K562 (cell line): ENCODE results near the gene DNAJC30. TPM values are rescaled to one million over a fixed set of nuclear protein-coding genes. Genes with fewer than 3 reads are reported as not detected.

Source experiments
- DDX20 ChIP-seq: fragments of 450-650 bp; IDR thresholded peaks from 2 replicates; pipeline ENCODE4 v1.6.1; 2016; ENCODE audit warnings: missing genetic modification characterization, low read depth, mild to moderate bottlenecking, missing compliant biosample characterization, moderate library complexity
- KAT7 ChIP-seq: sonication (generic); formaldehyde crosslinking; IDR thresholded peaks from 2 replicates; pipeline ENCODE4 v1.8.0; 2022; ENCODE audit warnings: missing genetic modification reagents, mild to moderate bottlenecking, borderline replicate concordance
- LCOR ChIP-seq: sonication (generic); formaldehyde crosslinking; IDR thresholded peaks from 2 replicates; pipeline ENCODE4 v1.8.0; 2022; ENCODE audit warnings: mild to moderate bottlenecking, missing genetic modification reagents
- PRMT5 ChIP-seq: sonication (generic); formaldehyde crosslinking; IDR thresholded peaks from 2 replicates; pipeline ENCODE4 v1.5.0; 2020; ENCODE audit warnings: missing genetic modification reagents
- ZNF232 ChIP-seq: sonication (generic); formaldehyde crosslinking; IDR thresholded peaks from 2 replicates; pipeline ENCODE4 v1.8.0; 2022; ENCODE audit warnings: mild to moderate bottlenecking, missing genetic modification reagents
- polyA plus RNA-seq, 8 experiments: library from polyadenylated mRNA; depleted of rRNA in 4 of 8; stranded (reverse) in 5 of 8; unstranded in 3 of 8; fragments of >200 nt; fragmentation: Nextera tagmentation in 2 of 8; fragmentation: Illumina TruSeq in 1 of 8; extraction: Ambion mirVana in 2 of 8; extraction: Trizol in 1 of 8; gene quantifications; 2 replicates each; pipeline versions ENCODE4 v1.2.1 to v1.2.3, GENCODE V29; 2011 to 2014; ENCODE audit warnings: inconsistent platforms in 1 of 8, missing spikeins in 1 of 8
- total RNA-seq, 7 experiments: library from RNA; depleted of rRNA in 6 of 7; stranded (reverse); fragments of >200 nt in 6 of 7; fragmentation: Illumina TruSeq in 2 of 7; extraction: Trizol in 2 of 7; gene quantifications; 2 replicates each; pipeline versions ENCODE4 v1.2.1 to v1.2.3, GENCODE V29; 2011 to 2021; ENCODE audit warnings: low replicate concordance in 1 of 7
- TF ChIP-seq, protein P1 (sequence below): fragments of 450-650 bp; IDR thresholded peaks from 2 replicates; pipeline ENCODE4 v1.6.1; 2016; ENCODE audit warnings: mild to moderate bottlenecking, moderate library complexity
- TF ChIP-seq, protein P2 (sequence below), 2 experiments: fragments of 200-800 bp in 1 of 2; sonication (Bioruptor generic) in 1 of 2; sonication (generic) in 1 of 2; formaldehyde crosslinking in 1 of 2; IDR thresholded peaks in 1 of 2; conservative IDR thresholded peaks in 1 of 2; 2 replicates each; pipeline versions ENCODE4 v1.5.0 to v1.6.1; 2016 to 2020; ENCODE audit warnings: missing compliant biosample characterization in 1 of 2, missing genetic modification characterization in 1 of 2, missing genetic modification reagents in 1 of 2
- TF ChIP-seq, protein P3 (sequence below): sonication (generic); formaldehyde crosslinking; IDR thresholded peaks from 2 replicates; pipeline ENCODE4 v1.8.0; 2022; ENCODE audit warnings: missing genetic modification reagents, mild to moderate bottlenecking, borderline replicate concordance
- TF ChIP-seq, protein P4 (sequence below): sonication (generic); formaldehyde crosslinking; IDR thresholded peaks from 2 replicates; pipeline ENCODE4 v1.8.0; 2022; ENCODE audit warnings: mild to moderate bottlenecking, missing genetic modification reagents, borderline replicate concordance

DNAJC30 gene
- total and polyA plus RNA-seq, 9 of the 15 experiments (the other 6 are each of a cell fraction or from before 2014, with no cell fraction given), result 1.1 to 11.3 (median 4.6) TPM

DNA sequence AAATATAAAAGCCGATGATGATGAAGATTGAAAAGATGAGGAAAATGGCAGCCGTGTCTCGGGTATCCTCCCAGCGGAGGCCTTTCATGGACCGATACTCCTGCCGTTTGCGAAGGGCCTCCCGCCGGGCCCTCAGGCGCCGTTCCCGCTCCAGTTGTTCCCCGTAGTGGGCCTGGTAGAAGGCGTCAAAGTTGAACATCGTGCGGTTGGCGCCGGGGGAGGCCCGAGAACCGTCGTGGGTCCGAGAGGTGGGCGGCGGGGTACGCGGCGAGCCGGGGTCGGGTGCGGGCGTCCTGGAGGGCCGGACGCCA lies 553 bp downstream of the DNAJC30 start (continued):
- TF ChIP-seq, protein P1, sequence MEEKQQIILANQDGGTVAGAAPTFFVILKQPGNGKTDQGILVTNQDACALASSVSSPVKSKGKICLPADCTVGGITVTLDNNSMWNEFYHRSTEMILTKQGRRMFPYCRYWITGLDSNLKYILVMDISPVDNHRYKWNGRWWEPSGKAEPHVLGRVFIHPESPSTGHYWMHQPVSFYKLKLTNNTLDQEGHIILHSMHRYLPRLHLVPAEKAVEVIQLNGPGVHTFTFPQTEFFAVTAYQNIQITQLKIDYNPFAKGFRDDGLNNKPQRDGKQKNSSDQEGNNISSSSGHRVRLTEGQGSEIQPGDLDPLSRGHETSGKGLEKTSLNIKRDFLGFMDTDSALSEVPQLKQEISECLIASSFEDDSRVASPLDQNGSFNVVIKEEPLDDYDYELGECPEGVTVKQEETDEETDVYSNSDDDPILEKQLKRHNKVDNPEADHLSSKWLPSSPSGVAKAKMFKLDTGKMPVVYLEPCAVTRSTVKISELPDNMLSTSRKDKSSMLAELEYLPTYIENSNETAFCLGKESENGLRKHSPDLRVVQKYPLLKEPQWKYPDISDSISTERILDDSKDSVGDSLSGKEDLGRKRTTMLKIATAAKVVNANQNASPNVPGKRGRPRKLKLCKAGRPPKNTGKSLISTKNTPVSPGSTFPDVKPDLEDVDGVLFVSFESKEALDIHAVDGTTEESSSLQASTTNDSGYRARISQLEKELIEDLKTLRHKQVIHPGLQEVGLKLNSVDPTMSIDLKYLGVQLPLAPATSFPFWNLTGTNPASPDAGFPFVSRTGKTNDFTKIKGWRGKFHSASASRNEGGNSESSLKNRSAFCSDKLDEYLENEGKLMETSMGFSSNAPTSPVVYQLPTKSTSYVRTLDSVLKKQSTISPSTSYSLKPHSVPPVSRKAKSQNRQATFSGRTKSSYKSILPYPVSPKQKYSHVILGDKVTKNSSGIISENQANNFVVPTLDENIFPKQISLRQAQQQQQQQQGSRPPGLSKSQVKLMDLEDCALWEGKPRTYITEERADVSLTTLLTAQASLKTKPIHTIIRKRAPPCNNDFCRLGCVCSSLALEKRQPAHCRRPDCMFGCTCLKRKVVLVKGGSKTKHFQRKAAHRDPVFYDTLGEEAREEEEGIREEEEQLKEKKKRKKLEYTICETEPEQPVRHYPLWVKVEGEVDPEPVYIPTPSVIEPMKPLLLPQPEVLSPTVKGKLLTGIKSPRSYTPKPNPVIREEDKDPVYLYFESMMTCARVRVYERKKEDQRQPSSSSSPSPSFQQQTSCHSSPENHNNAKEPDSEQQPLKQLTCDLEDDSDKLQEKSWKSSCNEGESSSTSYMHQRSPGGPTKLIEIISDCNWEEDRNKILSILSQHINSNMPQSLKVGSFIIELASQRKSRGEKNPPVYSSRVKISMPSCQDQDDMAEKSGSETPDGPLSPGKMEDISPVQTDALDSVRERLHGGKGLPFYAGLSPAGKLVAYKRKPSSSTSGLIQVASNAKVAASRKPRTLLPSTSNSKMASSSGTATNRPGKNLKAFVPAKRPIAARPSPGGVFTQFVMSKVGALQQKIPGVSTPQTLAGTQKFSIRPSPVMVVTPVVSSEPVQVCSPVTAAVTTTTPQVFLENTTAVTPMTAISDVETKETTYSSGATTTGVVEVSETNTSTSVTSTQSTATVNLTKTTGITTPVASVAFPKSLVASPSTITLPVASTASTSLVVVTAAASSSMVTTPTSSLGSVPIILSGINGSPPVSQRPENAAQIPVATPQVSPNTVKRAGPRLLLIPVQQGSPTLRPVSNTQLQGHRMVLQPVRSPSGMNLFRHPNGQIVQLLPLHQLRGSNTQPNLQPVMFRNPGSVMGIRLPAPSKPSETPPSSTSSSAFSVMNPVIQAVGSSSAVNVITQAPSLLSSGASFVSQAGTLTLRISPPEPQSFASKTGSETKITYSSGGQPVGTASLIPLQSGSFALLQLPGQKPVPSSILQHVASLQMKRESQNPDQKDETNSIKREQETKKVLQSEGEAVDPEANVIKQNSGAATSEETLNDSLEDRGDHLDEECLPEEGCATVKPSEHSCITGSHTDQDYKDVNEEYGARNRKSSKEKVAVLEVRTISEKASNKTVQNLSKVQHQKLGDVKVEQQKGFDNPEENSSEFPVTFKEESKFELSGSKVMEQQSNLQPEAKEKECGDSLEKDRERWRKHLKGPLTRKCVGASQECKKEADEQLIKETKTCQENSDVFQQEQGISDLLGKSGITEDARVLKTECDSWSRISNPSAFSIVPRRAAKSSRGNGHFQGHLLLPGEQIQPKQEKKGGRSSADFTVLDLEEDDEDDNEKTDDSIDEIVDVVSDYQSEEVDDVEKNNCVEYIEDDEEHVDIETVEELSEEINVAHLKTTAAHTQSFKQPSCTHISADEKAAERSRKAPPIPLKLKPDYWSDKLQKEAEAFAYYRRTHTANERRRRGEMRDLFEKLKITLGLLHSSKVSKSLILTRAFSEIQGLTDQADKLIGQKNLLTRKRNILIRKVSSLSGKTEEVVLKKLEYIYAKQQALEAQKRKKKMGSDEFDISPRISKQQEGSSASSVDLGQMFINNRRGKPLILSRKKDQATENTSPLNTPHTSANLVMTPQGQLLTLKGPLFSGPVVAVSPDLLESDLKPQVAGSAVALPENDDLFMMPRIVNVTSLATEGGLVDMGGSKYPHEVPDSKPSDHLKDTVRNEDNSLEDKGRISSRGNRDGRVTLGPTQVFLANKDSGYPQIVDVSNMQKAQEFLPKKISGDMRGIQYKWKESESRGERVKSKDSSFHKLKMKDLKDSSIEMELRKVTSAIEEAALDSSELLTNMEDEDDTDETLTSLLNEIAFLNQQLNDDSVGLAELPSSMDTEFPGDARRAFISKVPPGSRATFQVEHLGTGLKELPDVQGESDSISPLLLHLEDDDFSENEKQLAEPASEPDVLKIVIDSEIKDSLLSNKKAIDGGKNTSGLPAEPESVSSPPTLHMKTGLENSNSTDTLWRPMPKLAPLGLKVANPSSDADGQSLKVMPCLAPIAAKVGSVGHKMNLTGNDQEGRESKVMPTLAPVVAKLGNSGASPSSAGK, result no peak
- TF ChIP-seq, protein P2, sequence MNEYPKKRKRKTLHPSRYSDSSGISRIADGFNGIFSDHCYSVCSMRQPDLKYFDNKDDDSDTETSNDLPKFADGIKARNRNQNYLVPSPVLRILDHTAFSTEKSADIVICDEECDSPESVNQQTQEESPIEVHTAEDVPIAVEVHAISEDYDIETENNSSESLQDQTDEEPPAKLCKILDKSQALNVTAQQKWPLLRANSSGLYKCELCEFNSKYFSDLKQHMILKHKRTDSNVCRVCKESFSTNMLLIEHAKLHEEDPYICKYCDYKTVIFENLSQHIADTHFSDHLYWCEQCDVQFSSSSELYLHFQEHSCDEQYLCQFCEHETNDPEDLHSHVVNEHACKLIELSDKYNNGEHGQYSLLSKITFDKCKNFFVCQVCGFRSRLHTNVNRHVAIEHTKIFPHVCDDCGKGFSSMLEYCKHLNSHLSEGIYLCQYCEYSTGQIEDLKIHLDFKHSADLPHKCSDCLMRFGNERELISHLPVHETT (CRISPR knock-in tag; conservative IDR thresholded peaks at IDR 0.05 in 1 of 2, IDR thresholded peaks at IDR 0.05 in 1 of 2), result 0 out of 4 replicates have a peak, but pooled peaks of 1 of the 2 experiments have one; percentile 9
- TF ChIP-seq DDX20 (tag), result no peak
- TF ChIP-seq, protein P3, sequence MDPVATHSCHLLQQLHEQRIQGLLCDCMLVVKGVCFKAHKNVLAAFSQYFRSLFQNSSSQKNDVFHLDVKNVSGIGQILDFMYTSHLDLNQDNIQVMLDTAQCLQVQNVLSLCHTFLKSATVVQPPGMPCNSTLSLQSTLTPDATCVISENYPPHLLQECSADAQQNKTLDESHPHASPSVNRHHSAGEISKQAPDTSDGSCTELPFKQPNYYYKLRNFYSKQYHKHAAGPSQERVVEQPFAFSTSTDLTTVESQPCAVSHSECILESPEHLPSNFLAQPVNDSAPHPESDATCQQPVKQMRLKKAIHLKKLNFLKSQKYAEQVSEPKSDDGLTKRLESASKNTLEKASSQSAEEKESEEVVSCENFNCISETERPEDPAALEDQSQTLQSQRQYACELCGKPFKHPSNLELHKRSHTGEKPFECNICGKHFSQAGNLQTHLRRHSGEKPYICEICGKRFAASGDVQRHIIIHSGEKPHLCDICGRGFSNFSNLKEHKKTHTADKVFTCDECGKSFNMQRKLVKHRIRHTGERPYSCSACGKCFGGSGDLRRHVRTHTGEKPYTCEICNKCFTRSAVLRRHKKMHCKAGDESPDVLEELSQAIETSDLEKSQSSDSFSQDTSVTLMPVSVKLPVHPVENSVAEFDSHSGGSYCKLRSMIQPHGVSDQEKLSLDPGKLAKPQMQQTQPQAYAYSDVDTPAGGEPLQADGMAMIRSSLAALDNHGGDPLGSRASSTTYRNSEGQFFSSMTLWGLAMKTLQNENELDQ (CRISPR knock-in tag), result 0 out of 2 replicates have a peak, but pooled peaks have one; percentile 54
- 0 out of 2 replicates have a peak, but pooled peaks have one; percentile 1 for TF ChIP-seq LCOR (CRISPR knock-in tag)
- TF ChIP-seq PRMT5, result 0 out of 2 replicates have a peak, but pooled peaks have one; percentile 48
- peak; percentile 75; the same call in 1 of the 2 replicates for TF ChIP-seq ZNF232
- TF ChIP-seq, protein P4, sequence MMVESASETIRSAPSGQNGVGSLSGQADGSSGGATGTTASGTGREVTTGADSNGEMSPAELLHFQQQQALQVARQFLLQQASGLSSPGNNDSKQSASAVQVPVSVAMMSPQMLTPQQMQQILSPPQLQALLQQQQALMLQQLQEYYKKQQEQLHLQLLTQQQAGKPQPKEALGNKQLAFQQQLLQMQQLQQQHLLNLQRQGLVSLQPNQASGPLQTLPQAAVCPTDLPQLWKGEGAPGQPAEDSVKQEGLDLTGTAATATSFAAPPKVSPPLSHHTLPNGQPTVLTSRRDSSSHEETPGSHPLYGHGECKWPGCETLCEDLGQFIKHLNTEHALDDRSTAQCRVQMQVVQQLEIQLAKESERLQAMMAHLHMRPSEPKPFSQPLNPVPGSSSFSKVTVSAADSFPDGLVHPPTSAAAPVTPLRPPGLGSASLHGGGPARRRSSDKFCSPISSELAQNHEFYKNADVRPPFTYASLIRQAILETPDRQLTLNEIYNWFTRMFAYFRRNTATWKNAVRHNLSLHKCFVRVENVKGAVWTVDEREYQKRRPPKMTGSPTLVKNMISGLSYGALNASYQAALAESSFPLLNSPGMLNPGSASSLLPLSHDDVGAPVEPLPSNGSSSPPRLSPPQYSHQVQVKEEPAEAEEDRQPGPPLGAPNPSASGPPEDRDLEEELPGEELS (CRISPR knock-in tag), result peak; percentile 87; the same call in 1 of the 2 replicates
- TF ChIP-seq KAT7 (CRISPR knock-in tag), result 0 out of 2 replicates have a peak, but pooled peaks have one; percentile 93
